RCC 7860 (cell line): ENCODE results near the gene C1QL3.

Experiments used
- DNase-seq: peaks from one replicate; pipeline ENCODE4 v3.0.0-alpha.2; 2015; ENCODE audit warnings: low spot score
- FAIRE-seq: peaks from 2 replicates; lab custom pipeline; 2012; peaks lifted over from hg19 to GRCh38; lab: Jason Lieb, UNC

Gene C1QL3

GRCh38 chr10:16521311-16522016 is at the start of gene C1QL3:
Gene C1QL3 (minus strand): TSS chr10:16521879. CDS start chr10:16521065, 814 bp downstream.
- no peak for DNase-seq

GRCh38 chr10:16570731-16571130 is 49.1 kb upstream of the C1QL3 start:
- no peak for DNase-seq
- no peak for FAIRE-seq

More at GRCh38 chr10:16521311-16522016, at the start of gene C1QL3:
- FAIRE-seq: no peak

GRCh38 chr10:16566202-16566805 is 44.6 kb upstream of the C1QL3 start:
- DNase-seq (no peak), FAIRE-seq (no peak)

GRCh38 chr10:16565604-16566003 is 43.9 kb upstream of the C1QL3 start:
- no peak for DNase-seq
- no peak for FAIRE-seq

- DNase-seq: no peak
- FAIRE-seq: no peak
These were observed 41.2 kb upstream of the C1QL3 start for GRCh38 chr10:16562891-16563290.

- DNase-seq: no peak
- no peak for FAIRE-seq
These were observed 37.6 kb upstream of the C1QL3 start for GRCh38 chr10:16559236-16559773.

- no peak for FAIRE-seq
- no peak for DNase-seq
These were observed 26.3 kb upstream of the C1QL3 start for GRCh38 chr10:16547973-16548372.

- DNase-seq: peak; percentile 24
- FAIRE-seq: no peak
These were observed 23.5 kb upstream of the C1QL3 start for GRCh38 chr10:16545116-16545736.

- no peak for FAIRE-seq
These were observed 22.9 kb upstream of the C1QL3 start for GRCh38 chr10:16544591-16544990.

GRCh38 chr10:16544099-16544498 is 22.4 kb upstream of the C1QL3 start:
- DNase-seq (no peak), FAIRE-seq (no peak)

More at GRCh38 chr10:16544591-16544990, 22.9 kb upstream of the C1QL3 start:
- no peak for DNase-seq

GRCh38 chr10:16536155-16536554 is 14.5 kb upstream of the C1QL3 start:
- FAIRE-seq (no peak), DNase-seq (no peak)

- FAIRE-seq (no peak), DNase-seq (no peak)
These were observed 8.2 kb upstream of the C1QL3 start for GRCh38 chr10:16529853-16530252.

- no peak for FAIRE-seq
These were observed 5.8 kb upstream of the C1QL3 start for GRCh38 chr10:16527452-16527851.

GRCh38 chr10:16520900-16521299 is 779 bp downstream of the C1QL3 start:
- DNase-seq: no peak
- FAIRE-seq: no peak

More at GRCh38 chr10:16527452-16527851, 5.8 kb upstream of the C1QL3 start:
- DNase-seq: no peak

GRCh38 chr10:16519908-16520861 is 1.5 kb downstream of the C1QL3 start:
- no peak for DNase-seq
- FAIRE-seq: no peak

- FAIRE-seq (no peak), DNase-seq (no peak)
These were observed 2.3 kb downstream of the C1QL3 start for GRCh38 chr10:16519250-16519907.

- FAIRE-seq (no peak), DNase-seq (no peak)
These were observed 2.9 kb downstream of the C1QL3 start for GRCh38 chr10:16518822-16519221.

- FAIRE-seq: no peak
- no peak for DNase-seq
These were observed 10.8 kb downstream of the C1QL3 start for GRCh38 chr10:16510843-16511242.

GRCh38 chr10:16509996-16510395 is 11.7 kb downstream of the C1QL3 start:
- DNase-seq (peak; percentile 33), FAIRE-seq (peak; percentile 52)

GRCh38 chr10:16505161-16505560 is 16.5 kb downstream of the C1QL3 start:
- no peak for DNase-seq
- FAIRE-seq: no peak
